ENCODE measurements around the gene ZNF689.

The ZNF689 gene

DNA sequence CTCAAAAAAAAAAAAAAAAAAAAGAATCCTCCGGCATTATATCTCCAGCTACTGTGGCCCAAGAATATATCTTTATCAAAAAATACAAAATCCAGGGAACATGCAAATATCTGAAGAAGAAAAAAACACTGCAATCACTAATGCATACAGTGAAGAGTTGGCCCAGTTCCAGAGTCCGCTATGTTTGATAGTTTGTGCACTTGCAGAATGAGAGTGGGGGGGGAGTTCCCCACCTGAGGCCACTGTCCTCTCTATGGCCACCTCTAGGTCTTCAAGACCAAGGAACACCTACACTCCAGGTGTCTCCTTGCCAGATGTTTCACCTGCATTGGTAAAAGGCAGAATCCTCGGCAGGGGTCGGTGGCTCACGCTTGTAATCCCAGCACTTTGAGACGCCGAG lies 28.7 kb downstream of the ZNF689 start:
- no peaks in the 10 kb centered on the region for H3K36me3 ChIP-seq (replicated peaks; ENCODE audit: insufficient read depth, low read length)
- peaks cover 5% of the 10 kb centered on the region; the same call in 1 of the 2 replicates for H3K4me1 ChIP-seq (ENCODE audit: low read length)
- H3K9ac ChIP-seq (ENCODE audit: low read length): no peak overlapping the region
- no peak overlapping the region for H3K4me3 ChIP-seq (ENCODE audit: low read length)
- no peaks in the 10 kb centered on the region for H3K27me3 ChIP-seq (replicated peaks; ENCODE audit: insufficient read depth, low read length)
- H3K27ac ChIP-seq (ENCODE audit: low read length): no peak overlapping the region
- no peaks in the 10 kb centered on the region for H3K9me2 ChIP-seq (replicated peaks; ENCODE audit: insufficient read depth, low read length)
- no peak for DNase-seq
- no peak overlapping the region for H2AFZ ChIP-seq (ENCODE audit: low read length)
- no peak for TF ChIP-seq EZH2phosphoT487 (IDR thresholded peaks at IDR 0.05; ENCODE audit: low read length)
- TF ChIP-seq, protein P1, sequence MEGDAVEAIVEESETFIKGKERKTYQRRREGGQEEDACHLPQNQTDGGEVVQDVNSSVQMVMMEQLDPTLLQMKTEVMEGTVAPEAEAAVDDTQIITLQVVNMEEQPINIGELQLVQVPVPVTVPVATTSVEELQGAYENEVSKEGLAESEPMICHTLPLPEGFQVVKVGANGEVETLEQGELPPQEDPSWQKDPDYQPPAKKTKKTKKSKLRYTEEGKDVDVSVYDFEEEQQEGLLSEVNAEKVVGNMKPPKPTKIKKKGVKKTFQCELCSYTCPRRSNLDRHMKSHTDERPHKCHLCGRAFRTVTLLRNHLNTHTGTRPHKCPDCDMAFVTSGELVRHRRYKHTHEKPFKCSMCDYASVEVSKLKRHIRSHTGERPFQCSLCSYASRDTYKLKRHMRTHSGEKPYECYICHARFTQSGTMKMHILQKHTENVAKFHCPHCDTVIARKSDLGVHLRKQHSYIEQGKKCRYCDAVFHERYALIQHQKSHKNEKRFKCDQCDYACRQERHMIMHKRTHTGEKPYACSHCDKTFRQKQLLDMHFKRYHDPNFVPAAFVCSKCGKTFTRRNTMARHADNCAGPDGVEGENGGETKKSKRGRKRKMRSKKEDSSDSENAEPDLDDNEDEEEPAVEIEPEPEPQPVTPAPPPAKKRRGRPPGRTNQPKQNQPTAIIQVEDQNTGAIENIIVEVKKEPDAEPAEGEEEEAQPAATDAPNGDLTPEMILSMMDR (IDR thresholded peaks at IDR 0.05; ENCODE audit: low read length): no peak
- TF ChIP-seq EZH2 (optimal IDR thresholded peaks at IDR 0.05; ENCODE audit: low read depth, low read length): no peak
- H3K4me2 ChIP-seq (ENCODE audit: low read depth, low read length): no peak overlapping the region
- no peaks in the 10 kb centered on the region for H3K9me3 ChIP-seq (replicated peaks; ENCODE audit: insufficient read depth, low read length)
- H3K79me2 ChIP-seq (ENCODE audit: low read length): no peaks in the 10 kb centered on the region
- H3F3A ChIP-seq (ENCODE audit: insufficient read depth, low read length): no peaks in the 10 kb centered on the region
- H4K20me1 ChIP-seq (ENCODE audit: insufficient read depth, low read length): no peaks in the 10 kb centered on the region

DNA sequence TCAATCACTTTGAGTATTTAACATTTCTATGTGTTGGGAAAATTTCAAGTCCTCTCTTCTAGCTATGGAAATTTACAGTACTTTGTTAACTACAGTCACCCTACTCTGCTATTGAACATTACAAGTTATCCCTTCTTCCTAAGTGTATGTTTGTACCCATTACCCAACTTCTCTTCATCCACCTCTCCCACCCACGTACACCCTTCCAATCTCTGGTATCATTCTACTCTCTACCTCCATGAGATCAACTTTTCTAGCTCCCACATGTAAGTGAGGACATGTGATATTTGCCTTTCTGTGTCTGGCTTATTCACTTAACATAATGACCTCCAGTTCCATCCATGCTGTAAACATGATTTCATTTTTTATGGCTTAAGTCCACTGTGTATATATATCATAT lies 35.5 kb downstream of the ZNF689 start:
- Histone ChIP-seq H3K4me1 (ENCODE audit: low read length) (no peaks in the 10 kb centered on the region), H4K20me1 (ENCODE audit: insufficient read depth, low read length) (no peaks in the 10 kb centered on the region), H3K4me3 (ENCODE audit: low read length) (no peak overlapping the region), H3K27ac (ENCODE audit: low read length) (no peak overlapping the region), H3K9me3 (replicated peaks; ENCODE audit: insufficient read depth, low read length) (no peaks in the 10 kb centered on the region), H3F3A (ENCODE audit: insufficient read depth, low read length) (peaks cover 8% of the 10 kb centered on the region; the same call in 1 of the 2 replicates), H3K36me3 (replicated peaks; ENCODE audit: insufficient read depth, low read length) (no peaks in the 10 kb centered on the region), H3K9me2 (replicated peaks; ENCODE audit: insufficient read depth, low read length) (no peaks in the 10 kb centered on the region), H3K9ac (ENCODE audit: low read length) (no peak overlapping the region), H3K4me2 (ENCODE audit: low read depth, low read length) (no peak overlapping the region), H3K79me2 (ENCODE audit: low read length) (peaks cover 7% of the 10 kb centered on the region; the same call in 1 of the 2 replicates), H2AFZ (ENCODE audit: low read length) (no peak overlapping the region), H3K27me3 (replicated peaks; ENCODE audit: insufficient read depth, low read length) (no peaks in the 10 kb centered on the region)
- TF ChIP-seq, protein P1 (IDR thresholded peaks at IDR 0.05; ENCODE audit: low read length): no peak
- TF ChIP-seq EZH2 (optimal IDR thresholded peaks at IDR 0.05; ENCODE audit: low read depth, low read length) (no peak), EZH2phosphoT487 (IDR thresholded peaks at IDR 0.05; ENCODE audit: low read length) (no peak)
- no peak for DNase-seq

- Histone ChIP-seq H3K79me2 (ENCODE audit: low read length) (peaks cover 7% of the 10 kb centered on the region; the same call in 1 of the 2 replicates), H2AFZ (ENCODE audit: low read length) (peak within 1 kb of the TSS; percentile 65), H3K27me3 (replicated peaks; ENCODE audit: insufficient read depth, low read length) (no peaks in the 10 kb centered on the region)
These were observed 38.5 kb downstream of the ZNF689 start, which contains the start of gene ZNF688 for GRCh38 chr16:30571445-30572322. TSS of gene ZNF688 (minus strand) at chr16:30571714. CDS start at chr16:30571629, 85 bp downstream.

More at GRCh38 chr16:30571445-30572322, 38.5 kb downstream of the ZNF689 start, which contains the start of gene ZNF688:
- Histone ChIP-seq H3F3A (ENCODE audit: insufficient read depth, low read length) (peaks cover 17% of the 10 kb centered on the region), H3K9me3 (replicated peaks; ENCODE audit: insufficient read depth, low read length) (no peaks in the 10 kb centered on the region), H3K9me2 (replicated peaks; ENCODE audit: insufficient read depth, low read length) (no peaks in the 10 kb centered on the region), H3K27ac (ENCODE audit: low read length) (peak within 1 kb of the TSS; percentile 65), H3K9ac (ENCODE audit: low read length) (peak within 1 kb of the TSS; percentile 84), H4K20me1 (ENCODE audit: insufficient read depth, low read length) (no peaks in the 10 kb centered on the region), H3K4me2 (ENCODE audit: low read depth, low read length) (peak within 1 kb of the TSS; percentile 97), H3K4me3 (ENCODE audit: low read length) (peak within 1 kb of the TSS; percentile 74), H3K36me3 (replicated peaks; ENCODE audit: insufficient read depth, low read length) (no peaks in the 10 kb centered on the region), H3K4me1 (ENCODE audit: low read length) (peaks cover 13% of the 10 kb centered on the region)
- no peak for TF ChIP-seq EZH2phosphoT487 (IDR thresholded peaks at IDR 0.05; ENCODE audit: low read length)
- TF ChIP-seq EZH2 (optimal IDR thresholded peaks at IDR 0.05; ENCODE audit: low read depth, low read length): no peak
- TF ChIP-seq, protein P1 (IDR thresholded peaks at IDR 0.05; ENCODE audit: low read length): no peak
- peak; percentile 92 for DNase-seq
